ENCODE data around the gene ZNF207. TPM values are rescaled to one million over a fixed set of nuclear protein-coding genes. Genes with fewer than 3 reads are reported as not detected.

ZNF207 gene
- total RNA-seq, 1 experiment from 2014 or later, result 296 TPM

GRCh38 chr17:32357615-32358014 is 7.7 kb downstream of the ZNF207 start:
- H3K9me3 ChIP-seq (ENCODE audit: control insufficient read depth, low read depth, low read length), result no peaks in the 10 kb centered on the region
- H3K4me1 Mint-ChIP-seq, result peaks cover 16 to 24% of the 10 kb centered on the region in 2 experiments
- H3K27ac ChIP-seq (ENCODE audit: insufficient read length, low read depth, low read length), result no peak overlapping the region
- no peak overlapping the region for H3K23ac ChIP-seq (ENCODE audit: insufficient read length, low read depth, low read length)
- H3K23me2 ChIP-seq (ENCODE audit: insufficient read length, low read depth, low read length, poor library complexity, severe bottlenecking), result no peaks in the 10 kb centered on the region
- peaks cover 40% of the 10 kb centered on the region for H3K79me2 ChIP-seq (ENCODE audit: insufficient read depth, low read length)
- H3K27ac Mint-ChIP-seq, result no peak overlapping the region
- no peaks in the 10 kb centered on the region for H3K27me3 Mint-ChIP-seq (ENCODE audit: low read depth)
- no peak overlapping the region for H3K18ac ChIP-seq (ENCODE audit: insufficient read length, low read depth, low read length)
- no peak overlapping the region for H2AK5ac ChIP-seq (ENCODE audit: insufficient read length, low read length)
- H3K27me3 ChIP-seq (ENCODE audit: insufficient read depth, low read length), result no peaks in the 10 kb centered on the region
- H3K56ac ChIP-seq (ENCODE audit: insufficient read length, low read depth, low read length), result no peak overlapping the region
- peaks cover 61 to 85% (median 83%) of the 10 kb centered on the region in 3 experiments; a peak in 6 of 7 replicates for H3K36me3 Mint-ChIP-seq (ENCODE audit: insufficient read depth in 1 of 3, low read depth in 3 of 3)
- no peak overlapping the region for H2AFZ ChIP-seq (ENCODE audit: low read length)
- no peak overlapping the region for H2BK15ac ChIP-seq (ENCODE audit: low read depth, low read length)
- H2BK5ac ChIP-seq (ENCODE audit: insufficient read length, low read length), result no peak overlapping the region
- no peak overlapping the region for H4K91ac ChIP-seq (ENCODE audit: insufficient read length, low read depth, low read length)
- no peak overlapping the region for H3K14ac ChIP-seq (ENCODE audit: insufficient read depth, low read length)
- H2BK12ac ChIP-seq (ENCODE audit: insufficient read length, low read depth, low read length), result no peak overlapping the region
- no peak overlapping the region for H3K4me3 Mint-ChIP-seq
- no peak overlapping the region for H3K4me2 ChIP-seq (ENCODE audit: insufficient read depth, insufficient read length, low read length)
- H4K20me1 ChIP-seq (ENCODE audit: control insufficient read depth, insufficient read depth, insufficient read length), result peaks cover 2% of the 10 kb centered on the region
- H3K79me1 ChIP-seq (ENCODE audit: insufficient read depth, low read depth, low read length, poor library complexity, severe bottlenecking), result peaks cover 15% of the 10 kb centered on the region
- H3K9me3 Mint-ChIP-seq, result no peaks in the 10 kb centered on the region
- no peak for DNase-seq
- no peak overlapping the region for H3K9ac ChIP-seq (ENCODE audit: extremely low read depth, insufficient read length, low read length)
- WGBS (ENCODE audit: extremely low coverage, insufficient read length, low lambda C conversion rate), result no CpG with 5 or more reads among the region's 8 CpGs
- H3K4ac ChIP-seq (ENCODE audit: low read depth, low read length), result no peak overlapping the region
- H2BK120ac ChIP-seq (ENCODE audit: low read depth, low read length, poor library complexity, severe bottlenecking), result no peak overlapping the region
- no peak overlapping the region for H3T11ph ChIP-seq (ENCODE audit: low read length)
- H3K4me1 ChIP-seq (ENCODE audit: insufficient read depth, low read length), result no peaks in the 10 kb centered on the region; the same call in 1 of the 2 replicates
- no peak overlapping the region for H4K5ac ChIP-seq (ENCODE audit: insufficient read length, low read depth, low read length)
- H2BK20ac ChIP-seq (ENCODE audit: low read depth, low read length, poor library complexity, severe bottlenecking), result no peak overlapping the region
- TF ChIP-seq, protein P1, sequence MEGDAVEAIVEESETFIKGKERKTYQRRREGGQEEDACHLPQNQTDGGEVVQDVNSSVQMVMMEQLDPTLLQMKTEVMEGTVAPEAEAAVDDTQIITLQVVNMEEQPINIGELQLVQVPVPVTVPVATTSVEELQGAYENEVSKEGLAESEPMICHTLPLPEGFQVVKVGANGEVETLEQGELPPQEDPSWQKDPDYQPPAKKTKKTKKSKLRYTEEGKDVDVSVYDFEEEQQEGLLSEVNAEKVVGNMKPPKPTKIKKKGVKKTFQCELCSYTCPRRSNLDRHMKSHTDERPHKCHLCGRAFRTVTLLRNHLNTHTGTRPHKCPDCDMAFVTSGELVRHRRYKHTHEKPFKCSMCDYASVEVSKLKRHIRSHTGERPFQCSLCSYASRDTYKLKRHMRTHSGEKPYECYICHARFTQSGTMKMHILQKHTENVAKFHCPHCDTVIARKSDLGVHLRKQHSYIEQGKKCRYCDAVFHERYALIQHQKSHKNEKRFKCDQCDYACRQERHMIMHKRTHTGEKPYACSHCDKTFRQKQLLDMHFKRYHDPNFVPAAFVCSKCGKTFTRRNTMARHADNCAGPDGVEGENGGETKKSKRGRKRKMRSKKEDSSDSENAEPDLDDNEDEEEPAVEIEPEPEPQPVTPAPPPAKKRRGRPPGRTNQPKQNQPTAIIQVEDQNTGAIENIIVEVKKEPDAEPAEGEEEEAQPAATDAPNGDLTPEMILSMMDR (conservative IDR thresholded peaks at IDR 0.05), result no peak
- H4K8ac ChIP-seq (replicated peaks; ENCODE audit: insufficient read length, low read depth, low read length), result no peak overlapping the region
